ENCODE data around the gene PTPN18. TPM values are rescaled to one million over a fixed set of nuclear protein-coding genes. Genes with fewer than 3 reads are reported as not detected.

PTPN18 gene
- total RNA-seq, 1 experiment from 2014 or later, result 16.3 TPM

DNA sequence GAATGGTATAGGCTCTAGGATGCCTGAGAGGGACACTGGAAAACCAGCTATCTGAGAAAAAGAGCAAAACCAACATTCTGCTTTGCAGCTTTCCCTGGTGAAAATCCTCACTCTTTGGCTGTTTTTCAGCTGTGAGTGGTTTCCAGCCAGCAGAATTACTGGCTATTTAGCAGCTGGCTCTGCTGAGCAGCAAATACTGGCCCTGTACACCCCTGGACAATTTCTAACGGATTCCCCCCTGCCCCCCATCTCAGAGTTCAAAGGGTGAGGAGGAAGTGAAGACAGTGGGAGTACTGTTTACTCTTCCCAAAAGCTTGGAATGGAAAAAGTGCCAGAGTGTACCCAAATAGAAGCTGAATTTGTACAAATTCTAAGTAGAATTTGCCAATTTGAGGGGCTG lies 39.3 kb upstream of the PTPN18 start:
- Histone ChIP-seq H4K8ac (replicated peaks; ENCODE audit: insufficient read length, low read depth, low read length) (no peak overlapping the region), H2BK15ac (ENCODE audit: low read depth, low read length) (no peak overlapping the region), H3K4me1 (ENCODE audit: insufficient read depth, low read length) (no peaks in the 10 kb centered on the region), H3K27me3 (ENCODE audit: insufficient read depth, low read length) (no peaks in the 10 kb centered on the region), H3K4ac (ENCODE audit: low read depth, low read length) (no peak overlapping the region), H3K9me3 (ENCODE audit: control insufficient read depth, low read depth, low read length) (no peaks in the 10 kb centered on the region), H4K20me1 (ENCODE audit: control insufficient read depth, insufficient read depth, insufficient read length) (no peaks in the 10 kb centered on the region), H4K5ac (ENCODE audit: insufficient read length, low read depth, low read length) (no peak overlapping the region), H3K18ac (ENCODE audit: insufficient read length, low read depth, low read length) (no peak overlapping the region), H2BK120ac (ENCODE audit: low read depth, low read length, poor library complexity, severe bottlenecking) (no peak overlapping the region), H2BK5ac (ENCODE audit: insufficient read length, low read length) (no peak overlapping the region), H3K23me2 (ENCODE audit: insufficient read length, low read depth, low read length, poor library complexity, severe bottlenecking) (no peaks in the 10 kb centered on the region), H3T11ph (ENCODE audit: low read length) (no peak overlapping the region), H4K91ac (ENCODE audit: insufficient read length, low read depth, low read length) (no peak overlapping the region), H3K79me1 (ENCODE audit: insufficient read depth, low read depth, low read length, poor library complexity, severe bottlenecking) (no peaks in the 10 kb centered on the region), H3K79me2 (ENCODE audit: insufficient read depth, low read length) (no peaks in the 10 kb centered on the region), H3K4me2 (ENCODE audit: insufficient read depth, insufficient read length, low read length) (no peak overlapping the region), H2AFZ (ENCODE audit: low read length) (no peak overlapping the region), H3K27ac (ENCODE audit: insufficient read length, low read depth, low read length) (no peak overlapping the region), H3K9ac (ENCODE audit: extremely low read depth, insufficient read length, low read length) (no peak overlapping the region), H2BK12ac (ENCODE audit: insufficient read length, low read depth, low read length) (no peak overlapping the region), H2BK20ac (ENCODE audit: low read depth, low read length, poor library complexity, severe bottlenecking) (no peak overlapping the region), H2AK5ac (ENCODE audit: insufficient read length, low read length) (no peak overlapping the region), H3K14ac (ENCODE audit: insufficient read depth, low read length) (no peak overlapping the region), H3K56ac (ENCODE audit: insufficient read length, low read depth, low read length) (no peak overlapping the region), H3K23ac (ENCODE audit: insufficient read length, low read depth, low read length) (no peak overlapping the region)
- Mint-ChIP-seq H3K4me1 (no peaks in the 10 kb centered on the region), H3K4me3 (no peak overlapping the region), H3K9me3 (no peaks in the 10 kb centered on the region), H3K27me3 (ENCODE audit: low read depth) (peaks cover 7% of the 10 kb centered on the region), H3K36me3 (ENCODE audit: insufficient read depth in 1 of 3, low read depth in 3 of 3) (no peaks in the 10 kb centered on the region), H3K27ac (no peak overlapping the region)
- TF ChIP-seq, protein P1, sequence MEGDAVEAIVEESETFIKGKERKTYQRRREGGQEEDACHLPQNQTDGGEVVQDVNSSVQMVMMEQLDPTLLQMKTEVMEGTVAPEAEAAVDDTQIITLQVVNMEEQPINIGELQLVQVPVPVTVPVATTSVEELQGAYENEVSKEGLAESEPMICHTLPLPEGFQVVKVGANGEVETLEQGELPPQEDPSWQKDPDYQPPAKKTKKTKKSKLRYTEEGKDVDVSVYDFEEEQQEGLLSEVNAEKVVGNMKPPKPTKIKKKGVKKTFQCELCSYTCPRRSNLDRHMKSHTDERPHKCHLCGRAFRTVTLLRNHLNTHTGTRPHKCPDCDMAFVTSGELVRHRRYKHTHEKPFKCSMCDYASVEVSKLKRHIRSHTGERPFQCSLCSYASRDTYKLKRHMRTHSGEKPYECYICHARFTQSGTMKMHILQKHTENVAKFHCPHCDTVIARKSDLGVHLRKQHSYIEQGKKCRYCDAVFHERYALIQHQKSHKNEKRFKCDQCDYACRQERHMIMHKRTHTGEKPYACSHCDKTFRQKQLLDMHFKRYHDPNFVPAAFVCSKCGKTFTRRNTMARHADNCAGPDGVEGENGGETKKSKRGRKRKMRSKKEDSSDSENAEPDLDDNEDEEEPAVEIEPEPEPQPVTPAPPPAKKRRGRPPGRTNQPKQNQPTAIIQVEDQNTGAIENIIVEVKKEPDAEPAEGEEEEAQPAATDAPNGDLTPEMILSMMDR (conservative IDR thresholded peaks at IDR 0.05), result no peak
- DNase-seq, result no peak
- no CpG with 5 or more reads among the region's 1 CpG for WGBS (ENCODE audit: extremely low coverage, insufficient read length, low lambda C conversion rate)
